GM19023 (cell line): ENCODE data around the gene ATL2.

Experiments used
- ATAC-seq: cut with Tn5 transposase; IDR thresholded peaks from one replicate; pipeline ENCODE4 v1.9.1; 2021; ENCODE audit warnings: mild to moderate bottlenecking, moderate library complexity; ENCODE audit not compliant: unreplicated experiment

Gene ATL2

DNA sequence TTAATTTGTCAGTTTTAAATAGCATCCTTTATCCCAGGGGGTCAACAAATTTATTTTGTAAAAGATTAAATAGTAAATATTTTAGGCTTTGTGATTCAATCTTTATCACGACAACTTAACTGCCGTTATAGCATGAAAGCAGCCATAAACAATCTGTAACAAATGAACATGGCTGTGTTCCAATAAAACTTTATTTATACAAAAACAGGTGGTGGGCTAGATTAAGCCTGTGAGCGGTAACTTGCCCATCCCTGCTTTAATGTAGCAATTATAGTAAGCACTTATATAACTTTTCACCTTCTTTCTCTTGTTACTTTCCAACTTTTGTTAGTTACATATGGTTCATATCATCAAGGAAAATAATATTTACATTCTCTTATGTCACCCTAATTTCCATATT is 121.9 kb downstream of the ATL2 start:
- no peak for ATAC-seq

DNA sequence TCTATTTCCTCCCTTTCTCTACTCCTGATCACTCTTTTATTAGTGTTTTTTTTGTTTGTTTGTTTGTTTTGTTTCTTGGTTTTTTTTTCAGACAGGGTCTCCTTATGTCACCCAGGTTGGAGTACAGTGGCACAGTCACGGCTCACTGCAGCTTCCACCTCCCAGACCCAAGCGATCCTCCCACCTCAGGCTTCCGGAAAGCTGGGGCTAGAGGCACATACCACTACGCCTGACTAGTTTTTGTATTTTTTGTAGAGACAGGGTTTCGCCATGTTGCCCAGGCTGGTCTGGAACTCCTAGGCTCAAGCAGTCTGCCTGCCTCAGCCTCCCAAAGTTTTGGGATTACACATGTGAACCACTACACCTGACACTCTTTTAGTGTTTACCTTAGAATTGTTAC is 122.3 kb downstream of the ATL2 start:
- ATAC-seq, result no peak

DNA sequence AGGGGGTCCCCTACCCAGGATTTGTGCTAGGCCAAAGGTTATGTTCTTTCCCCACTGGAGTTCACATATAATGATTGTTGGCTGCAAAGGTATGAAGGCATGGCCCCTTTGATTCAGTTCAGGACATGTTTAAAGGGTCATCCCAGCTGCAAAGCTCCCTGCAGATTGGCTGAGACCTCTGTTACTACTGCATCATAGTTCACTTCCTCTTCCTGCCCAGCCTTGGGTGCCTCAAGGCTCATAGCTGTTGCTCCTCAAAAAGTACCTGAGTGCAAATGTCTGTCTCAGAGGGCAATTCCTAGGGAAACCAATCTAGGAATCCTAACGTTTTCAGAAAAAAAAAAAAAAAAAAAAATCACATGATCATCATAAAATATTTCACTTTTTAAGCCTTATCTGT is 125.1 kb downstream of the ATL2 start:
- ATAC-seq, result no peak

DNA sequence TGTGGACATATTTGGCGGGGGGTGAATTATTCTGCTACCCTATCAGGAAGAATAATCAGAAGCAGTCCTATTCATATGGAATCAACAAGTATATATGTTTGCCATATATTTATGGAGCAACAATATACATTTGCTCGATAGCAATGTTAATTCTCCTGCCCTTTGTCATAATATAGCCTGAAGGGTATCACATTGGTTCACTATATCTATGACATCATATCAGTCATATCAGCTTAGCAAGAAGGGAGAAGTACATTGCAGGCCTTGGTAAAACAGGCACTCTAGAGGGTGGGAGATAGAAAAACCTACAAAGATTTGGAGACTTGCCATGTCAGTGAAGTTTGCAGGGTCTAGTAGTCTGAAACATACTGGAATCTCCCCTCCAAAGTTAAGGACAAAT is 128.4 kb downstream of the ATL2 start:
- no peak for ATAC-seq

- ATAC-seq, result no peak
Measured at GRCh38 chr2:38248255-38248654, 128.8 kb downstream of the ATL2 start.

DNA sequence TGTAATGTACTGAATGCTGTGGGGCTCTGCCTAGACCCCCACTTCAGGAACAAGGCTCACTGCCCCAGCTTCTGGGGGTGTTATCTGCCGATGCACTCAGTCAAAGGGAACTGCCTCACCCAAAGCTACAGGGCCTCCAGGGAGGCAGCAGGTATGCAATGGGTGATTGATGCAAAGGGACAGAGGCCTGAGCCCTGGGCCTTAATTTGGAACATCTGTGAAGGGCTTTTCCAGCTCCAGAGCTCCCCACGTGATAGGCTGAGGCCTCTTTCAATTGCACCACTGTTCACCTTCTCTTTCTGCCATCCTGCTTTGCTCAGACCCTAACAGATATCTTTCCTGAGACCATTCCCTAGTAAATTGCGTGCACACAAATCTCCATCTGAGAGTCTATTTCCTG is 131.0 kb downstream of the ATL2 start:
- no peak for ATAC-seq

DNA sequence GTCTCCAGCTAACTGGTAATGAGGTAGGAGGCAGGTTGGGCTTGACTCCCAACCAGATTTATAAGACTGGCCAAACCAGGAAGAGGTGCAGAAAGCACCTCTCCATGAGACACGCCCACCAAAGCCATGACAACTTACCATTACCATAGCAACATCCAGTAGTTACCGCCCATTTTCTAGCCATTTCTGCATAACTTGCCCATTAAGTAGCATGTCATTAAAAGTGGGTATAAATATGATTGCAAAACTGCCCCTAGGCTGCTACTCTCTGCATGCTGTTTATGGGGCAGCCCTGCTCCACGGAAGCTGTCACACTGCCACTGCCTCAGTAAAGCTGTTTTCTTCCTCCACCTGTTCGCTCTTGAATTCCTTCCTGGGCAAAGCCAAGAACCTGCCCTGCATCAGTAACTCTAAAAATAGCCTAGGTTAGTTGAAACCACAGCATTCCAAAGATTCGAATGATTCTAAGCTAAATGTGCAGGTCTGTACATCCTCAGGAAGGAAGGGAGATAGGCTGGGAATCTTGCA is 131.9 kb downstream of the ATL2 start:
- ATAC-seq, result no peak

DNA sequence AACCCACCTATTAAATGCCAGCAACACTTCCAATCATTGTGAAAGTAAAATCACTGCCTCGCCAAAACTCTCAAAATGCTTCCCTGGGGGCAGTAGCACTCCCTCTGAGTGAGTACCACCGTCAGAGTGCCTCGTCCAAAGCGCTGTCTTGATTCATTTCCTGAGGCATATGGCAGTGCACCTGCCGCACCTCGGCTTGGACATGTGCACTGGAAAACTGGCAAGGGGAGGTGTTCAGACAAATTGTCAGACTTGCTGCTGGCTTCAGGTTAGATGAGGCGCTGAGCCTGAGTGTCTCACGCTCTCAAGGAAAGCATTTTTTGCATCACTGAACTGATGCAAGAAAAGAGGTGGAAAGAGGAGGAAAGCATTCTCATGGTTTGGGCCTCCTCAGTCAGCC is 132.8 kb downstream of the ATL2 start:
- ATAC-seq, result no peak
